Measurements from ENCODE around the gene SMG1.

DNA sequence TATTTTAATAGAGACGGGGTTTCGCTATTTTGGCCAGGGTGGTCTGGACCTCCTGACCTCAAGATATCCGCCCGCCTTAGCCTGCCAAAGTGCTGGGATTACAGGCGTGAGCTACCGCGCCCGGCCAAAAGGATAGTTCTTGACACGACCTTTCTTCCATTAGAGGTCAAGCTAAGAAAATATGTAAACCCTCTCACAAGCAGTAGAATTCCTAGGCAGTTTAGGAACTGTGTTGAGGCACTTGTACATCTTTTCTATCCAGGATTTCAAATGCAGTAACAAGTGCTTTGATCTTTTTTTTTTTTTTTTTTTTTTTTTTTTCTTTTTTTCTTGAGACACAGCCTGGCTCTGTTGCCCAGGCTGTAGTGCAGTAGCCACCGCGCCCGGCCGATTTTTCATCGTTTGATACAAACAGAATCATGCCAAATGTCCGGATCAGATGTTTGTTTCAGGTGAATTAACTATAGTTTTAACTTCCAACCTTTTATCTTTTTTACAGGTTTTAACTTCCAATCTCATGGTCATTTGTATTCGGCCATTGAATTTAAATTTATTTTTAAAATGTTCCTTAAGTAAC, 123.4 kb downstream of the SMG1 start:
- TF ChIP-seq ZZZ3 (IDR thresholded peaks at IDR 0.05; ENCODE audit: control insufficient read depth, insufficient read length, low read depth) (no peak), POLR2A (IDR thresholded peaks at IDR 0.05; ENCODE audit: low read depth, low read length) (no peak), TAF1 (IDR thresholded peaks at IDR 0.05; ENCODE audit: borderline replicate concordance, low read depth, low read length) (no peak), SP1 (IDR thresholded peaks at IDR 0.05; ENCODE audit: low read depth, low read length) (no peak), YY1 (IDR thresholded peaks at IDR 0.05; ENCODE audit: low read depth, low read length) (no peak), NBN (IDR thresholded peaks at IDR 0.05) (no peak)
- TF ChIP-seq, protein P1, sequence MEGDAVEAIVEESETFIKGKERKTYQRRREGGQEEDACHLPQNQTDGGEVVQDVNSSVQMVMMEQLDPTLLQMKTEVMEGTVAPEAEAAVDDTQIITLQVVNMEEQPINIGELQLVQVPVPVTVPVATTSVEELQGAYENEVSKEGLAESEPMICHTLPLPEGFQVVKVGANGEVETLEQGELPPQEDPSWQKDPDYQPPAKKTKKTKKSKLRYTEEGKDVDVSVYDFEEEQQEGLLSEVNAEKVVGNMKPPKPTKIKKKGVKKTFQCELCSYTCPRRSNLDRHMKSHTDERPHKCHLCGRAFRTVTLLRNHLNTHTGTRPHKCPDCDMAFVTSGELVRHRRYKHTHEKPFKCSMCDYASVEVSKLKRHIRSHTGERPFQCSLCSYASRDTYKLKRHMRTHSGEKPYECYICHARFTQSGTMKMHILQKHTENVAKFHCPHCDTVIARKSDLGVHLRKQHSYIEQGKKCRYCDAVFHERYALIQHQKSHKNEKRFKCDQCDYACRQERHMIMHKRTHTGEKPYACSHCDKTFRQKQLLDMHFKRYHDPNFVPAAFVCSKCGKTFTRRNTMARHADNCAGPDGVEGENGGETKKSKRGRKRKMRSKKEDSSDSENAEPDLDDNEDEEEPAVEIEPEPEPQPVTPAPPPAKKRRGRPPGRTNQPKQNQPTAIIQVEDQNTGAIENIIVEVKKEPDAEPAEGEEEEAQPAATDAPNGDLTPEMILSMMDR (IDR thresholded peaks at IDR 0.05 in 2 of 3, conservative IDR thresholded peaks at IDR 0.05 in 1 of 3; ENCODE audit: control insufficient read depth in 2 of 3, extremely low read depth in 1 of 3, insufficient read depth in 1 of 3, low read depth in 3 of 3, low read length in 3 of 3) = no peak
- TF ChIP-seq, protein P2, sequence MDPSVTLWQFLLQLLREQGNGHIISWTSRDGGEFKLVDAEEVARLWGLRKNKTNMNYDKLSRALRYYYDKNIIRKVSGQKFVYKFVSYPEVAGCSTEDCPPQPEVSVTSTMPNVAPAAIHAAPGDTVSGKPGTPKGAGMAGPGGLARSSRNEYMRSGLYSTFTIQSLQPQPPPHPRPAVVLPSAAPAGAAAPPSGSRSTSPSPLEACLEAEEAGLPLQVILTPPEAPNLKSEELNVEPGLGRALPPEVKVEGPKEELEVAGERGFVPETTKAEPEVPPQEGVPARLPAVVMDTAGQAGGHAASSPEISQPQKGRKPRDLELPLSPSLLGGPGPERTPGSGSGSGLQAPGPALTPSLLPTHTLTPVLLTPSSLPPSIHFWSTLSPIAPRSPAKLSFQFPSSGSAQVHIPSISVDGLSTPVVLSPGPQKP (IDR thresholded peaks at IDR 0.05; ENCODE audit: low read depth, low read length) = no peak

All from GM12878 (cell line).